ENCODE data around the gene KCNQ4.

The KCNQ4 gene

DNA sequence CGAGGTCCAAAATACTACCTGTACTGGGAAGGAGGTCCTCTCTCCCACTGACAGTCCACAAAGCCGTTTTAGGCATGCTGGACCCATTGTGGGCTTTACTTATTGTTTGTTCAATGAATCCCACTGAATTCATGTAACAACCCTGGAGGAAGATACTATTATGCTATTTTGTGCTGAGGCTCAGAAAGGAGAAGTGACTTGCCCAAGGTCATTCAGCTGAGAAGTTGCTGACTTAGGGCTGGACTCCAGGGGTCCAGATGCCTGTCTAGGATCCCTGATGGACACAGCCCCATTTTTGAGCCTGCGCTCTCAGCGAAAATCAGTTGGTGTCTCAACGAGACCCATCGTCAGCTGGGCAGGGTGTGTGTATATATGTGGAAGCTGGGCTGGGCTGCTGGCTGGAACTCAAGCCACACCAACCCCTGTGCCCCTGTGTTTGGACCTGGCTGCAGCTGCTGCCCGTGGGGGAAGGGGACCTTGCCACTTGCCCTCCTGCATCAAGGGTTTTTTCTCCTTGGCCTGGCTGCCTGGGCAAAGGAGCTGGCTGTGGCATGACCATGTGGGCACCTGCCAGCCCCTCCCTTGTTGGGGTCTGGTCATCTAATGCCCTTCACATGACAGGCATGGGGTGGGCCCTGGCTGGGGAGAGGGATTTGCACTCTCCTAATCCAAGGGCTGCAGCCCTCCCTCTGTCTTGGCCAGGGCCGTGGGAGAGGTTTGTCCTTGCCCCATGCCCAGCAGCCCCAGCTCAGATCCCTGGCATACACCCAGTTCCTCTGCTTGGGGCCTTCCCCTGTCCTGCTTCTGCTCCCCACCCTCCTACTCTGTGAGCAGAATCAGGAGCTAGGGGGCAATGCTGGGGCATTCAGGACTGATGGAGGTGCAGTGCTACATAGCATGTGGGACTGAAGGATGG is 15.0 kb downstream of the KCNQ4 start:
- ATAC-seq (replicated peaks): no peak
- peaks cover 0 to 5% of the 10 kb centered on the region in 2 donors for H3K27me3 Mint-ChIP-seq
- H3K9me3 Mint-ChIP-seq: no peaks in the 10 kb centered on the region
- no peak overlapping the region for H3K27ac Mint-ChIP-seq
- peaks cover 10% of the 10 kb centered on the region for H3K36me3 Mint-ChIP-seq (ENCODE audit: insufficient read depth)
- H3K4me1 Mint-ChIP-seq (ENCODE audit: low read depth in 2 of 2): peaks cover 30 to 31% of the 10 kb centered on the region in 2 donors
- no peak for DNase-seq
- no peak overlapping the region for H3K4me3 Mint-ChIP-seq

DNA sequence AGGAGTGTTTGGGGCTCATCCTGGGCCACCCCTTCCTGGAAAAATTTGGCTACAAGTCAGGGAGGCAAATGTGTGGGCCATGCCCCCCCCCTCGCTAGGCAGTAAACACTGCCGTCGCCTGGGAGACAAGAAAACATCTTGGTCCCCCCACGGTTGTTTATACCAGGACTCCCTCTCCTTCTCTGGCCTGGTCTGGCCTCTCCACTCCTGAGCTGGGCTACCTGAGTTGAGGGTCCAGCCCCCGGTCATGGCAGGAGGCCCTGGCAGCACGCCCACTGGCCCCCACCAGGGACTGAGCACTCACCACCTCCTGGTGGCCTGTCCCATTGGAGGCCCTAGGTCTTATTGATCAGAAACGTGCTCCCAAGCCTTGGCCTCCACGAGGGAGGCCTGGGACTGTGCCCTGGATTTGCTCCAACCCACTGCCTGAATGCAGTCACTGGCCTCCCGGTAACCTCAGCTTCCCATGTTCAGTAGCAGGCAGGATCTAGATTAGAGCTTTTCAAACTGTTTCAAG is 15.8 kb downstream of the KCNQ4 start:
- no peak for DNase-seq
- H3K36me3 Mint-ChIP-seq (ENCODE audit: insufficient read depth): peaks cover 10% of the 10 kb centered on the region
- peaks cover 30 to 31% of the 10 kb centered on the region in 2 donors for H3K4me1 Mint-ChIP-seq (ENCODE audit: low read depth in 2 of 2)
- H3K9me3 Mint-ChIP-seq: no peaks in the 10 kb centered on the region
- H3K27me3 Mint-ChIP-seq: no peaks in the 10 kb centered on the region
- no peak for ATAC-seq (replicated peaks)
- no peak overlapping the region for H3K4me3 Mint-ChIP-seq
- no peak overlapping the region for H3K27ac Mint-ChIP-seq

- H3K27me3 Mint-ChIP-seq: no peaks in the 10 kb centered on the region
- no peaks in the 10 kb centered on the region for H3K9me3 Mint-ChIP-seq
- peaks cover 23 to 24% of the 10 kb centered on the region in 2 donors for H3K4me1 Mint-ChIP-seq (ENCODE audit: low read depth in 2 of 2)
- H3K4me3 Mint-ChIP-seq: peak overlapping the region; percentile 64 to 75
- peaks cover 10% of the 10 kb centered on the region for H3K36me3 Mint-ChIP-seq (ENCODE audit: insufficient read depth)
- no peak for ATAC-seq (replicated peaks)
- peak overlapping the region; percentile 74 to 82 for H3K27ac Mint-ChIP-seq
- DNase-seq: no peak
Observed at GRCh38 chr1:40801742-40802077, 18.1 kb downstream of the KCNQ4 start.

DNA sequence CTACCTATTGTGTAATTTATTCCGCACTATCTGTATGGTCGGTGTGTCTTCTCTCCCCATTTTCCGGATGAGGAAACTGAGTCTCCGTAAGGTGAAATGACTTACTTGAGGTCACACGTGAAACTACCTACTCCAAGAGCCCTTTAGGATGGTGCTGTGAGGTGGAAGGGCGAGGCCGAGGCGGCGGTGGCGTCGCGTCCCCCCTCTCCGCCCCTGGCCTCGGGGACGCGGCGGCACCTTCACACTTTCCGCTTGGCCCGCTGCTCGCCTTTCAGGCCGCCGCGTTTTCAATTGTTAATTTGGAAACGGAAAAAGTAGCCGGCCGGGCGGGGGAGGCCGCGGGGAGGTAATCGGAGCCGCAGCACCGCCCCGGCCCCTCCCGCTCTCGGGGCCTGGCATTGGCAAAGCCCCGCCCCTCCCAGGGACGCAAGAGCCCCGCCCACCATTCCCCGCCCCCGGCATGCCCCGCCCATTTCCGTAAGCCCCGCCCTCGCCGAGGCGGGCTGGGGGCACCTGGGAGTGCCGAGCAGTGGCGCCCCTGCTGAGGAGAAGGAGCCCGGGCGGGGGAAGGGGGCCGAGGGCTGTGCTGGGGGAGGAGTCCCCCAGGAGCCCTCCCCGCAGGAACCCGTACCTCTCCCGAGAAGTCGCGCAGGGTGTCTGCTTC is 18.6 kb downstream of the KCNQ4 start:
- peak overlapping the region; percentile 74 to 82 for H3K27ac Mint-ChIP-seq
- H3K9me3 Mint-ChIP-seq: no peaks in the 10 kb centered on the region
- peak; percentile 90 for ATAC-seq (replicated peaks)

GRCh38 chr1:40802742-40803113 is 19.1 kb downstream of the KCNQ4 start:
- no peaks in the 10 kb centered on the region for H3K27me3 Mint-ChIP-seq
- ATAC-seq (replicated peaks) (peak; percentile 7), DNase-seq (no peak)
- no peaks in the 10 kb centered on the region for H3K9me3 Mint-ChIP-seq
- H3K4me1 Mint-ChIP-seq (ENCODE audit: low read depth in 2 of 2): peaks cover 17 to 19% of the 10 kb centered on the region in 2 donors
- H3K4me3 Mint-ChIP-seq: peak overlapping the region; percentile 73 to 75
- H3K27ac Mint-ChIP-seq: peak overlapping the region in 1 of 2 donors; percentile 82
- H3K36me3 Mint-ChIP-seq (ENCODE audit: insufficient read depth): peaks cover 10% of the 10 kb centered on the region

More for the DNA sequence above, 18.6 kb downstream of the KCNQ4 start:
- Mint-ChIP-seq H3K4me1 (ENCODE audit: low read depth in 2 of 2) (peaks cover 20 to 21% of the 10 kb centered on the region in 2 donors), H3K27me3 (no peaks in the 10 kb centered on the region), H3K4me3 (peak overlapping the region; percentile 73 to 75), H3K36me3 (ENCODE audit: insufficient read depth) (peaks cover 10% of the 10 kb centered on the region)
- peak; percentile 78 to 81 (median 81) for DNase-seq

GRCh38 chr1:40803447-40803846 is 19.9 kb downstream of the KCNQ4 start:
- H3K9me3 Mint-ChIP-seq: no peaks in the 10 kb centered on the region
- peaks cover 10% of the 10 kb centered on the region for H3K36me3 Mint-ChIP-seq (ENCODE audit: insufficient read depth)
- ATAC-seq (replicated peaks) (no peak), DNase-seq (no peak)
- H3K4me3 Mint-ChIP-seq: peak overlapping the region; percentile 8 to 21
- H3K27ac Mint-ChIP-seq: peak overlapping the region in 1 of 2 donors; percentile 82
- H3K27me3 Mint-ChIP-seq: no peaks in the 10 kb centered on the region
- peaks cover 17 to 19% of the 10 kb centered on the region in 2 donors for H3K4me1 Mint-ChIP-seq (ENCODE audit: low read depth in 2 of 2)

DNA sequence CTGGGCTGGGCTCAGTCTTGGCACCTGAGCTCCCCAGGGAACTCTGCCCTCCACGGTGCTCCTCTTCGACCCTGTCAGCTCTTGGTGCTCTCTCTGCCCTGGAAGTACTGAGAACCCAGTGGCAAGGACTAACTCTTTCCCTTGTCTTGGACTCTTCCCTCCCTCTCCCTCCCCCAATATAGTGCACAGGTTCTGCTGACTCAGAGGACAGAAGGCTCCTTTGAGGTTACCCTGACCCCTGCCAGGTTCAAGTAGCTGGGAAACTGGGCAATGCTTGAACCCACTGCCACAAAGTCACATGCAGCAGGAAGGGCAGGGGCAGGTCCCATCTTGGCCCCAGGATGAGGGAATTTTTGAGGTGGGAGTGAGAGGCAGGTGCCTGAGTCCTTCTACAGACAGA is 20.3 kb downstream of the KCNQ4 start:
- H3K9me3 Mint-ChIP-seq: no peaks in the 10 kb centered on the region
- no peak for DNase-seq
- no peaks in the 10 kb centered on the region for H3K27me3 Mint-ChIP-seq
- ATAC-seq (replicated peaks): no peak
- H3K4me3 Mint-ChIP-seq: no peak overlapping the region
- H3K36me3 Mint-ChIP-seq (ENCODE audit: insufficient read depth): peaks cover 10% of the 10 kb centered on the region
- H3K4me1 Mint-ChIP-seq (ENCODE audit: low read depth in 2 of 2): peaks cover 17 to 19% of the 10 kb centered on the region in 2 donors
- peak overlapping the region in 1 of 2 donors; percentile 82 for H3K27ac Mint-ChIP-seq

GRCh38 chr1:40806240-40806639 is 22.7 kb downstream of the KCNQ4 start:
- no peak overlapping the region for H3K4me3 Mint-ChIP-seq

DNA sequence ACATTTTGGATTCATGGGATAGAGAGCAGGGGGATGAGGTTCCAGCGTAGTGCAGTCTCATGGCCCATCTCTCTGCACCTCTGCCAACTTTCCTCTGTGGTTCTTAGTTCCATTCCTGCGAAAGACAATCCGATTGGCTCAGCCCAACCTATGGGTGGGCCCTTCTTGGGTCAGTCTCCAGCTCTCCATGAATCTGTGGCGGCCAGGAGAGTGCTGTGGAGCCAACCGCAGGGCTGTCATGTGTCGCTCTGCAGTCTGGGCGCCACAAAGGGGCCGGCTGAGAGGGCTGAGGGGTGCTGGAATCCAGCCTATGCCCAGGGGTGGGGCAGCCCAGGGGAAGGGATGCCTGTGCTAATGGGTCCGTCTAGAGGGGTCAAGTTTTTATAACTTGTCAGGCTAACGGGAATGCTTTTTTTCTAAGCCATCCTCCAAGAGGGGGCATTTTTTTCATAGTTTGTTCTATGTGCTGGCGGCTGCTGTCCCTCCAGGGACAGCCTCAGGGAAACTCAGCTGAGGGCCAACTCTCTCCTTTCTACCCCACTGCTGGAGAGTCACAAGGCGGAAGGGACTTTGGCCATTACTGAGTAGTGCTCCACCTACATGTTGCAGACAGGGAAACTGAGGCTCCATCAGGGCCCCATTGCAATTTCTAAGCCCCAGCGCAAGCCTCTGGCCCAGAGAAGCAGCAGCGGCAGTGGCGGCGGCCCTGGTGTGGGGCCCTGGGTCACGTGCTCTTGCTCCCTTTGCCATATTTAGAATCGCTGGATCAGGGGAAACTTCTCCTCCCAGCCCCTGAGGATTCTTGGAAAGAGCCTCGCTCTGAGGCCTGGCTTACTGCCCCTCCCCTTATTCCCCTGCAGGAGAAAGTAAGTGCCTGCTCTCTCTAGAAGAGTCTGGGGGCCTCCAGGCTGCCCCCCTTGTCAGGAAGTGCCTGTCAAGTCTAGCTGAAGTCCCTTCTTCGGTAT is 23.4 kb downstream of the KCNQ4 start:
- Mint-ChIP-seq H3K9me3 (no peaks in the 10 kb centered on the region), H3K4me1 (ENCODE audit: low read depth in 2 of 2) (peaks cover 7 to 11% of the 10 kb centered on the region in 2 donors), H3K36me3 (ENCODE audit: insufficient read depth) (peaks cover 5% of the 10 kb centered on the region), H3K4me3 (no peak overlapping the region), H3K27me3 (no peaks in the 10 kb centered on the region), H3K27ac (no peak overlapping the region)
- DNase-seq (no peak), ATAC-seq (replicated peaks) (no peak)

More at GRCh38 chr1:40806240-40806639, 22.7 kb downstream of the KCNQ4 start:
- Mint-ChIP-seq H3K9me3 (no peaks in the 10 kb centered on the region), H3K27me3 (no peaks in the 10 kb centered on the region), H3K36me3 (ENCODE audit: insufficient read depth) (peaks cover 7% of the 10 kb centered on the region), H3K27ac (no peak overlapping the region), H3K4me1 (ENCODE audit: low read depth in 2 of 2) (peaks cover 15 to 19% of the 10 kb centered on the region in 2 donors)
- ATAC-seq (replicated peaks) (no peak), DNase-seq (no peak)

DNA sequence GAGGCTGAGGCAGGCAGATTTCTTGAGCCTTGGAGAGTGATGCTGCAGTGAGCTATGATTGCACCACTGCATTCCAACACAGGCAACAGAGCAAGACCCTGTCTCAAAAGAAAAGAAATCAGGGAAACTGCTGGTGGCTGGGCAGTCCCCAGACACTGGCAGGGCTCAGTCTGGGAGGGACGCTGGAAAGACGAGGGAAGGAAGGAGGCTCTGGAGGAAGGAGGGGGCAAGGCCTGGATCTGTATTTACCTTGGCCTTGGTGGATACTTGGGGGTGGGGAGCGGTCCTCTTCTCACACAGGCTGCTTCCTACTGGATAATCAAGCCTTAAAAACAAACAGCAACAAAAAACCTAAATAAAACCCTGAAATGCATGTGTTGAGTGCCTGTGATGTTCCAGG is 24.4 kb downstream of the KCNQ4 start:
- DNase-seq (no peak), ATAC-seq (replicated peaks) (no peak)
- Mint-ChIP-seq H3K9me3 (no peaks in the 10 kb centered on the region), H3K4me3 (no peak overlapping the region), H3K27ac (no peak overlapping the region), H3K36me3 (ENCODE audit: insufficient read depth) (peaks cover 2% of the 10 kb centered on the region), H3K27me3 (peaks cover 0 to 3% of the 10 kb centered on the region in 2 donors), H3K4me1 (ENCODE audit: low read depth in 2 of 2) (peaks cover 6% of the 10 kb centered on the region in 2 donors)

DNA sequence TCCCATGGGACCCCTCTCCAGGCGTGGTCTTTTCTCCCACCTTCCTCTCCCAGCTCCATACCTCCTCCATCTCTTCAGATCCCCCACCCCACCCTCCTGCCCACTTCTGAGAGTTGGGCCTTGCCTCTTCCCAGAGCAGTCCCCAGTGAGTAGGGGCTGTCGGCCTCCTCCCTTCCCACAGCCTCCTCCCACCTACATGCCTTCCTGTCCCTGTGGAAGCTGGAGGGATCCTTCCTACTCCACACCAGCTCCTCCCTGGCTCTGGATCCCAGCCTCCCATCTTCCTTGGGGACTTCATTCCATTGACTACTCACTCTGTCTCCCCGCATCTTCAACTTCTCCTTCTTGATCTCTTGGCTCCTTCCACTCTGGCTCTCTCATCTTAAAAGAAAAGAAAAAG is 24.9 kb downstream of the KCNQ4 start:
- H3K9me3 Mint-ChIP-seq: no peaks in the 10 kb centered on the region
- peaks cover 0 to 7% of the 10 kb centered on the region in 2 donors for H3K27me3 Mint-ChIP-seq
- H3K36me3 Mint-ChIP-seq (ENCODE audit: insufficient read depth): peaks cover 2% of the 10 kb centered on the region
- DNase-seq: no peak
- H3K27ac Mint-ChIP-seq: no peak overlapping the region
- ATAC-seq (replicated peaks): no peak
- peaks cover 6% of the 10 kb centered on the region in 2 donors for H3K4me1 Mint-ChIP-seq (ENCODE audit: low read depth in 2 of 2)
- no peak overlapping the region for H3K4me3 Mint-ChIP-seq

DNA sequence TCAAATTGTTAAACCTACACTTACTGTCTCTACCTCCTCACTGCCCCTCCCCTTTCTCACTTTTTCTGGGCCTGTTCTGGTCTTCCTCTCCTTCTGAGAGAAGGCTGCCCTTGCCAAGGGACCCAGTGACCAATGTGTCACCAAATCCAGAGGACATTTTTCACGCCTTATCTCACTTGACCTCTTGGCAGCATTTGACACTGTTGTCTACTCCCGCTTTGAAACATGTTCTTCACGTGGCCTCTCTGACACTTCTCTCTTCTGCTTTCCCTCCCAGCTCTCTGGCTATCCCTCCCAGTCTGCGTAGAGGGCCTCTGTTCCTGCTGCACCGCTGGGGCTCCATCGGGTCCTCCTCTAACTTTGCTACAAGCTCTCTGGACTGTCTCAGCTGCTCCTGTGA is 25.3 kb downstream of the KCNQ4 start:
- H3K27me3 Mint-ChIP-seq: peaks cover 0 to 7% of the 10 kb centered on the region in 2 donors
- ATAC-seq (replicated peaks) (no peak), DNase-seq (no peak)
- no peak overlapping the region for H3K4me3 Mint-ChIP-seq
- H3K27ac Mint-ChIP-seq: no peak overlapping the region
- H3K4me1 Mint-ChIP-seq (ENCODE audit: low read depth in 2 of 2): peaks cover 6% of the 10 kb centered on the region in 2 donors
- no peaks in the 10 kb centered on the region for H3K9me3 Mint-ChIP-seq
- peaks cover 2% of the 10 kb centered on the region for H3K36me3 Mint-ChIP-seq (ENCODE audit: insufficient read depth)

GRCh38 chr1:40810927-40811326 is 27.3 kb downstream of the KCNQ4 start:
- no peaks in the 10 kb centered on the region for H3K9me3 Mint-ChIP-seq
- H3K27ac Mint-ChIP-seq: no peak overlapping the region
- H3K27me3 Mint-ChIP-seq: peaks cover 0 to 7% of the 10 kb centered on the region in 2 donors

More at GRCh38 chr1:40810927-40811326, 27.3 kb downstream of the KCNQ4 start:
- peaks cover 6% of the 10 kb centered on the region in 2 donors for H3K4me1 Mint-ChIP-seq (ENCODE audit: low read depth in 2 of 2)
- ATAC-seq (replicated peaks) (no peak), DNase-seq (no peak)
- peaks cover 6% of the 10 kb centered on the region for H3K36me3 Mint-ChIP-seq (ENCODE audit: insufficient read depth)
- no peak overlapping the region for H3K4me3 Mint-ChIP-seq
